ENCODE measurements around the gene LMCD1. TPM values are rescaled to one million over a fixed set of nuclear protein-coding genes. Genes with fewer than 3 reads are reported as not detected.

The LMCD1 gene
- total RNA-seq, 2 experiments from 2014 or later: 2.3 to 2.7 TPM

- no peak for DNase-seq
- Mint-ChIP-seq H3K4me3 (no peak overlapping the region), H3K36me3 (no peaks in the 10 kb centered on the region), H3K4me1 (no peaks in the 10 kb centered on the region), H3K27ac (no peak overlapping the region), H3K27me3 (no peaks in the 10 kb centered on the region), H3K9me3 (no peaks in the 10 kb centered on the region)
Observed at GRCh38 chr3:8509961-8510360, 8.3 kb downstream of the LMCD1 start.

GRCh38 chr3:8512234-8512633 is 10.6 kb downstream of the LMCD1 start:
- DNase-seq: no peak
- H3K4me3 Mint-ChIP-seq: no peak overlapping the region
- no peak overlapping the region for H3K27ac Mint-ChIP-seq
- H3K36me3 Mint-ChIP-seq: no peaks in the 10 kb centered on the region
- H3K4me1 Mint-ChIP-seq: no peaks in the 10 kb centered on the region
- peaks cover 4% of the 10 kb centered on the region for H3K27me3 Mint-ChIP-seq
- H3K9me3 Mint-ChIP-seq: no peaks in the 10 kb centered on the region

GRCh38 chr3:8516047-8516661 is 14.5 kb downstream of the LMCD1 start:
- peaks cover 10% of the 10 kb centered on the region for H3K27me3 Mint-ChIP-seq
- H3K27ac Mint-ChIP-seq: no peak overlapping the region
- no peaks in the 10 kb centered on the region for H3K9me3 Mint-ChIP-seq
- no peaks in the 10 kb centered on the region for H3K36me3 Mint-ChIP-seq
- DNase-seq: no peak
- no peaks in the 10 kb centered on the region for H3K4me1 Mint-ChIP-seq
- H3K4me3 Mint-ChIP-seq: no peak overlapping the region

GRCh38 chr3:8516783-8517182 is 15.2 kb downstream of the LMCD1 start:
- Mint-ChIP-seq H3K4me3 (no peak overlapping the region), H3K27ac (no peak overlapping the region), H3K4me1 (no peaks in the 10 kb centered on the region), H3K9me3 (no peaks in the 10 kb centered on the region), H3K27me3 (peaks cover 14% of the 10 kb centered on the region), H3K36me3 (peaks cover 2% of the 10 kb centered on the region)
- no peak for DNase-seq

- no peak for DNase-seq
- H3K27ac Mint-ChIP-seq: no peak overlapping the region
- H3K27me3 Mint-ChIP-seq: peaks cover 18% of the 10 kb centered on the region
- H3K9me3 Mint-ChIP-seq: peaks cover 2% of the 10 kb centered on the region
- H3K4me1 Mint-ChIP-seq: no peaks in the 10 kb centered on the region
- no peak overlapping the region for H3K4me3 Mint-ChIP-seq
- H3K36me3 Mint-ChIP-seq: peaks cover 2% of the 10 kb centered on the region
Observed at GRCh38 chr3:8517487-8517886, 15.9 kb downstream of the LMCD1 start.

GRCh38 chr3:8518138-8518537 is 16.5 kb downstream of the LMCD1 start:
- no peaks in the 10 kb centered on the region for H3K4me1 Mint-ChIP-seq
- H3K36me3 Mint-ChIP-seq: peaks cover 2% of the 10 kb centered on the region
- no peak overlapping the region for H3K4me3 Mint-ChIP-seq
- H3K27me3 Mint-ChIP-seq: peaks cover 25% of the 10 kb centered on the region
- peaks cover 2% of the 10 kb centered on the region for H3K9me3 Mint-ChIP-seq
- H3K27ac Mint-ChIP-seq: no peak overlapping the region
- no peak for DNase-seq

- no peaks in the 10 kb centered on the region for H3K4me1 Mint-ChIP-seq
- H3K9me3 Mint-ChIP-seq: peaks cover 2% of the 10 kb centered on the region
- peaks cover 2% of the 10 kb centered on the region for H3K36me3 Mint-ChIP-seq
- H3K27me3 Mint-ChIP-seq: peaks cover 31% of the 10 kb centered on the region
- no peak overlapping the region for H3K4me3 Mint-ChIP-seq
- no peak for DNase-seq
- H3K27ac Mint-ChIP-seq: no peak overlapping the region
Observed at GRCh38 chr3:8519156-8519555, 17.5 kb downstream of the LMCD1 start.

GRCh38 chr3:8519774-8520448 is 18.3 kb downstream of the LMCD1 start:
- Mint-ChIP-seq H3K4me3 (no peak overlapping the region), H3K9me3 (peaks cover 2% of the 10 kb centered on the region), H3K27ac (no peak overlapping the region), H3K36me3 (peaks cover 2% of the 10 kb centered on the region), H3K27me3 (peaks cover 31% of the 10 kb centered on the region), H3K4me1 (no peaks in the 10 kb centered on the region)
- no peak for DNase-seq

- H3K36me3 Mint-ChIP-seq: peaks cover 2% of the 10 kb centered on the region
- no peak overlapping the region for H3K27ac Mint-ChIP-seq
- H3K27me3 Mint-ChIP-seq: peaks cover 32% of the 10 kb centered on the region
- no peak for DNase-seq
- H3K4me3 Mint-ChIP-seq: no peak overlapping the region
- H3K9me3 Mint-ChIP-seq: peaks cover 2% of the 10 kb centered on the region
- peaks cover 2% of the 10 kb centered on the region for H3K4me1 Mint-ChIP-seq
Observed at GRCh38 chr3:8520816-8521403, 19.3 kb downstream of the LMCD1 start.

GRCh38 chr3:8523041-8523440 is 21.4 kb downstream of the LMCD1 start:
- H3K36me3 Mint-ChIP-seq: peaks cover 2% of the 10 kb centered on the region
- peaks cover 34% of the 10 kb centered on the region for H3K27me3 Mint-ChIP-seq
- H3K4me3 Mint-ChIP-seq: no peak overlapping the region
- peaks cover 2% of the 10 kb centered on the region for H3K9me3 Mint-ChIP-seq
- H3K27ac Mint-ChIP-seq: no peak overlapping the region
- DNase-seq: no peak
- peaks cover 2% of the 10 kb centered on the region for H3K4me1 Mint-ChIP-seq

- peaks cover 31% of the 10 kb centered on the region for H3K27me3 Mint-ChIP-seq
- no peak overlapping the region for H3K4me3 Mint-ChIP-seq
- no peak overlapping the region for H3K27ac Mint-ChIP-seq
- peaks cover 2% of the 10 kb centered on the region for H3K36me3 Mint-ChIP-seq
- H3K9me3 Mint-ChIP-seq: peaks cover 2% of the 10 kb centered on the region
- no peak for DNase-seq
- peaks cover 2% of the 10 kb centered on the region for H3K4me1 Mint-ChIP-seq
Observed at GRCh38 chr3:8524249-8524648, 22.6 kb downstream of the LMCD1 start.

- DNase-seq: no peak
- H3K4me3 Mint-ChIP-seq: no peak overlapping the region
- H3K4me1 Mint-ChIP-seq: peaks cover 2% of the 10 kb centered on the region
- H3K27ac Mint-ChIP-seq: no peak overlapping the region
- H3K36me3 Mint-ChIP-seq: peaks cover 2% of the 10 kb centered on the region
- H3K9me3 Mint-ChIP-seq: peaks cover 2% of the 10 kb centered on the region
- H3K27me3 Mint-ChIP-seq: peaks cover 31% of the 10 kb centered on the region
Observed at GRCh38 chr3:8524656-8525399, 23.2 kb downstream of the LMCD1 start.

- peaks cover 2% of the 10 kb centered on the region for H3K36me3 Mint-ChIP-seq
- peaks cover 31% of the 10 kb centered on the region for H3K27me3 Mint-ChIP-seq
- H3K4me3 Mint-ChIP-seq: no peak overlapping the region
- H3K27ac Mint-ChIP-seq: no peak overlapping the region
- H3K9me3 Mint-ChIP-seq: peaks cover 2% of the 10 kb centered on the region
- peaks cover 2% of the 10 kb centered on the region for H3K4me1 Mint-ChIP-seq
- no peak for DNase-seq
Observed at GRCh38 chr3:8525893-8526292, 24.3 kb downstream of the LMCD1 start.

- no peaks in the 10 kb centered on the region for H3K36me3 Mint-ChIP-seq
- H3K9me3 Mint-ChIP-seq: no peaks in the 10 kb centered on the region
- H3K27ac Mint-ChIP-seq: no peak overlapping the region
- no peak for DNase-seq
- peaks cover 2% of the 10 kb centered on the region for H3K4me1 Mint-ChIP-seq
- H3K27me3 Mint-ChIP-seq: peaks cover 14% of the 10 kb centered on the region
- H3K4me3 Mint-ChIP-seq: no peak overlapping the region
Observed at GRCh38 chr3:8529181-8529637, 27.6 kb downstream of the LMCD1 start.
